Measurements from ENCODE around the gene PPAT.
"Not testable (repeated sequence)": the region's sequence is repeated elsewhere in the genome, so short reads cannot be mapped to it uniquely, and the experiment has no call there.

Gene PPAT

DNA sequence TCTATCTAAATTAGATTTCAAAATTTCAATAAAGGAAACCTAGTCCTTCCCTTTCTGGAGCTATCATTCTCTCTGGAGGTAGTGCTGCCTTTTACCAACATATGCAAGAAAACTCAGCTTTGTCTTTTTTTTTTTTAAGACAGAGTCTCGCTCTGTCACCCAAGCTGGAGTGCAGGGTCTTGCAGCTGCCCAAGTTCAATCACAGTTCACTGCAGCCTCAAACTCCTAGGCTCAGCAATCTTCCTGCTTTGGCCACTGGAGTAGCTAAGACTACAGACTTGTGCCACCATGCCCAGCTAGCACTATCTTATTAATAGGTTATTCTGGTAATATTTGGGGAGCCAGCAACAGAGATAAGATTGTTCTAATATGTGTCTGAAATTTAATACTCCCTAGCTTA lies 60.5 kb downstream of the PPAT start:
- DNase-seq, result no peak

- no peak for DNase-seq
Measured at GRCh38 chr4:56372774-56373173, 62.6 kb downstream of the PPAT start.

GRCh38 chr4:56371426-56372220 lies 63.8 kb downstream of the PPAT start:
- DNase-seq, result no peak

DNA sequence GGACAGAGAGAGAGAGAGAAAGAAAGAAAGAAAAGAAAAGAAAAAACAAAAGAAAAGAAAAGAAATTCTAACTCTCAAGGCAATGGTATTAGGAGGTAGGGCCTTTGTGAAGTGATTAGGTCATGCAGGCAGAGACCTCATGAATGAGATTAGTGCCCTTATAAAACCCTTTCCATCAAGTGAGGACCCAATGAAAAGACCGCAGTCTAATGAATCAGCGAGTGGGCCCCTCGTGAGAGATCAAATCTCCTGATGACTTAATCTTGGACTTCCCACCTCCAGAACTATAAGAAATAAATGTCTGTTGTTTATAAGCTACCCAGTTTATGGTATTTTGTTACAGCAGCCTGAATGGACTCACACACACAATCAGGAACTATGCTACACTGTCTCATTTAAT lies 65.0 kb downstream of the PPAT start:
- no peak for DNase-seq

- not testable (repeated sequence) for DNase-seq
Measured at GRCh38 chr4:56362981-56363380, 72.4 kb downstream of the PPAT start.

GRCh38 chr4:56360071-56360470 lies 75.3 kb downstream of the PPAT start:
- DNase-seq, result no peak

- DNase-seq, result no peak
Measured at GRCh38 chr4:56356650-56357049, 78.8 kb downstream of the PPAT start.

- no peak for DNase-seq
Measured at GRCh38 chr4:56348576-56348975, 86.8 kb downstream of the PPAT start.

DNA sequence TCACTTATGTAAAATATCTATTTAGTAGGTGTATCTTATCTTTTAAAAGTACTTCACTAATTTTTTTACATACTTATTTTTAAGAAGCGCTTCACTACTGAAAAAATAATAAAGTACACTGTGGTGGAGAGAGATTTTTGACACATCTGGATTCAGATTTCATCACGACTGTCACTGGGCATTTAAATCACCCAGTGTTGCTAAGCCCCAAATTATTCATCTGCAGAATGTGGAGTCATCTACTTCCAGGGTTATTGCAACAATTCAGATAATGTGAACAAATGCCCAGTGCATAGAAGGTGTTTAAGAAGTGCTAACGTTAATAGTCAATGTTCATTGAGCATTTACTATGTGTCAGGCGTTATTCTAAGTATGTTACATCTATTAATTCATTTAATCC lies 90.0 kb downstream of the PPAT start:
- no peak for DNase-seq
